ENCODE results near the gene NEMP2. TPM values are rescaled to one million over a fixed set of nuclear protein-coding genes. Genes with fewer than 3 reads are reported as not detected.
A peak's percentile ranks its signal among the peaks of the same experiment; 100 is the strongest.

NEMP2 gene
- total and polyA plus RNA-seq, 2 of the 8 experiments (the other 6 are each of a cell fraction or from before 2014, with no cell fraction given): 3.1 to 5.3 TPM

GRCh38 chr2:190529486-190530247, 4.9 kb downstream of the NEMP2 start:
- H2BK120ac ChIP-seq (replicated peaks; ENCODE audit: low read depth, low read length): no peak overlapping the region
- no peak overlapping the region for H3K14ac ChIP-seq (ENCODE audit: insufficient read length)
- POLR2A ChIA-PET (ENCODE audit: partially characterized antibody): interaction anchor here (1.1 kb wide), 1 partner anchor 20 kb away, joined by 3 read pairs; no protein-coding TSS in a partner anchor
- no peak overlapping the region for H4K5ac ChIP-seq (ENCODE audit: insufficient read length, low read depth, low read length)
- no peak overlapping the region for H3K27ac ChIP-seq (ENCODE audit: low read depth, low read length)
- H3K79me2 ChIP-seq (ENCODE audit: control insufficient read depth in 1 of 2, insufficient read depth in 2 of 2, low read length in 2 of 2): no peaks in the 10 kb centered on the region
- 0 out of 2 replicates have a peak, but pooled peaks cover 4% of the 10 kb centered on the region for H3K23me2 ChIP-seq (ENCODE audit: low read depth, low read length)
- no peak overlapping the region for H3K9ac ChIP-seq (replicated peaks in 1 of 4; ENCODE audit: extremely low read depth in 1 of 4, low read depth in 3 of 4, low read length in 3 of 4)
- no peak overlapping the region for H3K18ac ChIP-seq (ENCODE audit: extremely low read depth, low read length)
- H2BK5ac ChIP-seq (ENCODE audit: low read depth, low read length): 0 out of 2 replicates have a peak overlapping the region, but pooled peaks have one; percentile 17
- no peak for FAIRE-seq
- no peak overlapping the region for H3K23ac ChIP-seq (ENCODE audit: insufficient read length)
- CTCF ChIA-PET (ENCODE audit: partially characterized antibody): interaction anchor here (0.6 to 1.4 kb wide), 4 partner anchors 9 to 441 kb away, joined by 3 to 5 read pairs (median 4); no protein-coding TSS in a partner anchor
- H2AFZ ChIP-seq (ENCODE audit: low read length): no peak overlapping the region
- H3K56ac ChIP-seq (replicated peaks; ENCODE audit: insufficient read length, low read depth, low read length): no peak overlapping the region
- WGBS, 2 experiments (ENCODE audit: extremely low coverage in 1 of 2, insufficient coverage in 1 of 2, insufficient read length in 1 of 2, insufficient replicate concordance in 2 of 2, low coverage in 1 of 2, low lambda C conversion rate in 2 of 2, missing lambda C conversion rate in 1 of 2): 88% methylated on average over 3 of the region's 3 CpGs; no CpG with 5 or more reads in 1 of the 2 experiments
- no peak overlapping the region for H3K4me3 ChIP-seq (ENCODE audit: extremely low read depth in 1 of 4, insufficient read depth in 2 of 4, low read depth in 3 of 4, low read length in 4 of 4)
- H3K27me3 ChIP-seq (replicated peaks in 1 of 4; ENCODE audit: control insufficient read depth in 3 of 4, extremely low read depth in 1 of 4, insufficient read depth in 3 of 4, low read length in 3 of 4): no peaks in the 10 kb centered on the region
- no peak overlapping the region for H3K4me2 ChIP-seq (ENCODE audit: insufficient read depth in 1 of 2, low read depth in 2 of 2, low read length in 2 of 2)
- 0 out of 2 replicates have a peak overlapping the region, but pooled peaks have one; percentile 43 for H2AK5ac ChIP-seq (ENCODE audit: low read depth, low read length)
- no peaks in the 10 kb centered on the region for H3K9me3 ChIP-seq (ENCODE audit: insufficient read depth in 2 of 2, low read depth in 1 of 2, low read length in 1 of 2)
- 0 out of 2 replicates have a peak overlapping the region, but pooled peaks have one; percentile 48 for H2BK15ac ChIP-seq (ENCODE audit: low read length)
- H2BK20ac ChIP-seq (ENCODE audit: low read length): no peak overlapping the region
- 0 out of 2 replicates have a peak overlapping the region, but pooled peaks have one; percentile 5 for H2BK12ac ChIP-seq (ENCODE audit: low read depth, low read length)
- no peak overlapping the region for H4K91ac ChIP-seq (replicated peaks; ENCODE audit: insufficient read length, low read length)
- peaks cover 0 to 8% (median 1%) of the 10 kb centered on the region in 4 experiments; a peak in 4 of 7 replicates for H3K4me1 ChIP-seq (replicated peaks in 1 of 4; ENCODE audit: control insufficient read depth in 3 of 4, insufficient read depth in 4 of 4, low read length in 3 of 4)
- H4K8ac ChIP-seq (ENCODE audit: extremely low read depth, insufficient read depth, low read length): 0 out of 2 replicates have a peak overlapping the region, but pooled peaks have one; percentile 12
- no peak overlapping the region for H3K4ac ChIP-seq (replicated peaks; ENCODE audit: insufficient read length, low read depth, low read length)
- H3K36me3 ChIP-seq (ENCODE audit: control insufficient read depth in 2 of 4, insufficient read depth in 4 of 4, low read length in 3 of 4): no peaks in the 10 kb centered on the region
- DNase-seq (ENCODE audit: low read depth in 1 of 2, low spot score in 2 of 2): no peak
- H3K79me1 ChIP-seq (ENCODE audit: low read depth, low read length): no peaks in the 10 kb centered on the region
- no peaks in the 10 kb centered on the region for H4K20me1 ChIP-seq (replicated peaks in 1 of 2; ENCODE audit: control insufficient read depth in 1 of 2, insufficient read depth in 2 of 2, low read length in 2 of 2)
- no peak for TF ChIP-seq BCL11A (IDR thresholded peaks at IDR 0.05; ENCODE audit: low read depth in 2 of 2, low read length in 2 of 2)
- no peak for TF ChIP-seq YY1 (IDR thresholded peaks at IDR 0.05; ENCODE audit: low read depth, low read length)
- no peak for TF ChIP-seq RNF2 (IDR thresholded peaks at IDR 0.05; ENCODE audit: borderline replicate concordance, low read depth, low read length, missing control alignments, poor library complexity, severe bottlenecking)
- no peak for TF ChIP-seq MAX (IDR thresholded peaks at IDR 0.05)
- TF ChIP-seq CTBP2 (IDR thresholded peaks at IDR 0.05; ENCODE audit: borderline replicate concordance, insufficient read depth, insufficient read length, low read length): no peak
- TF ChIP-seq NANOG (IDR thresholded peaks at IDR 0.05; ENCODE audit: insufficient read depth, low read depth, low read length, poor library complexity, severe bottlenecking): no peak
- no peak for TF ChIP-seq SRF (IDR thresholded peaks at IDR 0.05; ENCODE audit: low read depth, low read length)
- no peak for TF ChIP-seq SP1 (IDR thresholded peaks at IDR 0.05; ENCODE audit: low read depth, low read length)
- TF ChIP-seq CHD2 (IDR thresholded peaks at IDR 0.05; ENCODE audit: low read length): no peak

Measured in H1 (cell line).